Measurements from ENCODE around the gene SNED1. TPM values are rescaled to one million over a fixed set of nuclear protein-coding genes. Genes with fewer than 3 reads are reported as not detected.

The SNED1 gene
- 35.9 and 62.5 TPM in 2 replicates for total RNA-seq

DNA sequence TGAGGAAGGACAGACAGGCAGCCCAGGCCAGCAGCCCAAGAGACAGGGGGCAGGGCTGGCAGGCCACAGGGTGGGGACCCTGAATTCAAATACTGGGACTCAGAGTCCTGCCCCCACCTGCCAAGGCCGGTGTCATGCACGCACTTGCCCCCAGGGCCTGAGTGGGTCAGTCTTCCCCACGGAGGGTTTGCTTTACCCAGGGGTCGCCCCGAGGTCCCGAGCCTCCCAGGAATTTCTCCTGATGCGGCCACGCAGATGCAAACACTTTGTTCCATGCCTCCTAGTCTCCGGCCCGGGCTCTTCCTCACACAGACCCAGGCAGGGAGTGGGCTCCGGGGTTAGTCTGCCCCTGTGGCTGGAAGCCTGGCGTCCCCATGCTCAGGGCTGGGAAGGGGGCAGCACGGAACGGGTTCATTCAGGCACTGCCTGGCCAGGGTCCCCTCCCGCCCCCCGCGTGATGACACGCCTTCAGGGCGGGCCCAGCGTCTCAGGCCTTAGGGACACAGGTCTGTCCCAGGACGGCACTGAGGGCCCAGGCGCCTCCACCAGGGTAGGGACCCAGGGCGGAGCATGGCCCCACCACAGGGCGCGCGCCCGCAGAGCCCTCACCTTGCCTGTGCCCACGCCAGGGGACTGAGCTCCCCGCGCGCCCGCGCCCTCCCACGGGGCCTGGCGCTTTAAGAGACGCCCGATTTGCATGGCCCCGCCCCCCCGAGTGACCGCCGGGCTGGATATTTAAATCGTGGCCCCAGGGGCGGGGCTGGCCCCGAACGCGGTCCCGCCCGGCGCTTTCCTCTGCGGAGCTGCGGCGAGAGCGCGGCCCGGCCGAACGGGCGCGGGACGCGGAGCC is at the start of gene SNED1:
Gene SNED1 (plus strand): TSS at position 763 of the 850 bp plus-strand sequence. CDS start 220 bp downstream, outside the sequence.

DNA sequence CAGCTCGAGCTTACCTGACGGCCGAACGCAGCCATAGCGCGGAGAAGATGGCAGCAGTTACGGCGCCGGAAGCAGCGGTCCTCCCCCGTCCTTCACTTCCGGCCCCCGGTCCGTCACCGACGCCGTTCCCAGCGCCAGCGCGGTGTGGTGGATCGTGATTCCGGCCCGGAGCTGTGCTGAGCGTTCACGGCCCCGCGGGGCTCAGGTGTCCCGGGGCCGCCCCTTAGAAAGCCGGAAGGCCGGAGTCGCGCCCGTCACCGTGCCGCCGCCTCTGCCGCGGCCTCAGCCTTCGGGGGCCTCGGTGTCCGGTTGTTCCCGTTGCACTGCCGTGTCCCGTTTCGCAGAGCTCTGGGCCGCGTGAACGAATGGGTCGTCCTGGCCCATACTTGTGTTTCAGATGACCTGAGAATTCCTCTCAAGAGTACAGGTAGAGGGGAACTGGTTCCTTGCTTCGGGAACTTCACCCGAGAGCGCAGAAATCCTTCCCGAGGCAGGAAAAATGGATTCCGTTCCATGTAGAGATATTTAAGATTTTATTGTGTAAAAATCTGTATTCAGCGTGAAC is 103.9 kb downstream of the SNED1 start, which contains the start of gene MTERF4:
Gene MTERF4 (minus strand): TSS at position 49 of the 565 bp plus-strand sequence. CDS start 14 bp downstream, at position 35.

Other genes with a start within 250 kb of the SNED1 start
- gene KIF1A, start 178.4 kb upstream of the SNED1 start, total RNA-seq: 0.07 and 0.33 TPM in 2 replicates
- not detected in 2 replicates for gene AGXT, start 129.8 kb upstream of the SNED1 start, total RNA-seq
- gene MAB21L4, start 102.5 kb upstream of the SNED1 start, total RNA-seq: not detected in 2 replicates
- 0.13 TPM in 1 of 2 replicates, not detected in the other for gene CROCC2, start 92.3 kb upstream of the SNED1 start, total RNA-seq
- gene MTERF4, start 103.7 kb downstream of the SNED1 start, total RNA-seq: 31.3 and 38.3 TPM in 2 replicates
- gene PASK, start 150.9 kb downstream of the SNED1 start, total RNA-seq: 2.4 TPM in 2 replicates
- gene PPP1R7, start 151.8 kb downstream of the SNED1 start, total RNA-seq: 29.0 and 37.9 TPM in 2 replicates
- 1.0 and 1.7 TPM in 2 replicates for gene ANO7, start 190.1 kb downstream of the SNED1 start, total RNA-seq

Measured in smooth muscle cell of the pulmonary artery (primary cell).